Measurements from ENCODE around the gene FMNL2.

GRCh38 chr2:152615177-152615576 is 280.2 kb downstream of the FMNL2 start:
- no peak for TF ChIP-seq CTCF (tag by site-specific recombination; IDR thresholded peaks at IDR 0.05)
- no peak for TF ChIP-seq ZNF776 (tag by site-specific recombination; IDR thresholded peaks at IDR 0.05; ENCODE audit: borderline replicate concordance)
- TF ChIP-seq ZBTB8A (tag by site-specific recombination; IDR thresholded peaks at IDR 0.05), result no peak
- TF ChIP-seq ZNF510 (tag by site-specific recombination; IDR thresholded peaks at IDR 0.05; ENCODE audit: insufficient replicate concordance), result no peak
- no peak for TF ChIP-seq ZNF843 (tag by site-specific recombination; IDR thresholded peaks at IDR 0.05)
- TF ChIP-seq REST (tag by site-specific recombination; IDR thresholded peaks at IDR 0.05), result no peak
- no peak for TF ChIP-seq KLF17 (tag by site-specific recombination; IDR thresholded peaks at IDR 0.05)
- no peak for TF ChIP-seq ZNF747 (tag by site-specific recombination; IDR thresholded peaks at IDR 0.05)
- no peak for TF ChIP-seq ZSCAN5A (tag by site-specific recombination; IDR thresholded peaks at IDR 0.05)
- TF ChIP-seq ZNF274 (IDR thresholded peaks at IDR 0.05; ENCODE audit: low read length), result no peak
- TF ChIP-seq ZNF274 (tag by site-specific recombination; IDR thresholded peaks at IDR 0.05; ENCODE audit: borderline replicate concordance), result no peak
- no peak for TF ChIP-seq ZNF621 (tag by site-specific recombination; IDR thresholded peaks at IDR 0.05)

Measured in HEK293 (cell line).